Sigmoid colon (tissue), 7 donors: ENCODE results near the gene GPN3. TPM values are rescaled to one million over a fixed set of nuclear protein-coding genes. Genes with fewer than 3 reads are reported as not detected.
"Not testable (repeated sequence)": the region's sequence is repeated elsewhere in the genome, so short reads cannot be mapped to it uniquely, and the experiment has no call there.

Source experiments
- DNase-seq: peaks from one replicate; pipeline ENCODE4 v3.0.0-alpha.2; 2019
- H3K27ac ChIP-seq, 4 donors: fragments of 200-600 bp; sonication (generic); one replicate each; pipeline ENCODE4 v1.5.1; 2016 to 2019; ENCODE audit warnings: mild to moderate bottlenecking in 1 of 4
- H3K27me3 ChIP-seq, 3 donors: fragments of 200-600 bp; sonication (generic); one replicate each; pipeline ENCODE4 v1.5.1; 2019; ENCODE audit warnings: mild to moderate bottlenecking in 1 of 3
- H3K36me3 ChIP-seq, 4 donors: fragments of 200-600 bp; sonication (generic); one replicate each; pipeline ENCODE4 v1.5.1; 2016 to 2019
- H3K4me1 ChIP-seq, 4 donors: fragments of 200-600 bp; sonication (generic); one replicate each; pipeline ENCODE4 v1.5.1; 2017 to 2019
- H3K4me3 ChIP-seq, 4 donors: fragments of 200-600 bp; sonication (generic); one replicate each; pipeline ENCODE4 v1.5.1; 2017 to 2019; ENCODE audit warnings: mild to moderate bottlenecking in 2 of 4, moderate library complexity in 1 of 4
- H3K9me3 ChIP-seq, 4 donors: fragments of 200-600 bp in 3 of 4; sonication (generic) in 3 of 4; one replicate each; pipeline versions ENCODE4 v1.5.1 to v1.6.1; 2013 to 2019
- EP300 ChIP-seq, 4 donors: sonication (generic); formaldehyde crosslinking; IDR thresholded peaks; one replicate each; pipeline ENCODE4 v1.6.1; 2017; ENCODE audit warnings: antibody characterized with exemption in 4 of 4
- POLR2A ChIP-seq, 2 donors: fragments of 450-650 bp; IDR thresholded peaks; one replicate each; pipeline ENCODE4 v1.6.1; 2016; ENCODE audit warnings: antibody characterized with exemption in 2 of 2, mild to moderate bottlenecking in 2 of 2, moderate library complexity in 2 of 2
- POLR2AphosphoS5 ChIP-seq, 4 donors: sonication (generic); formaldehyde crosslinking; IDR thresholded peaks; one replicate each; pipeline ENCODE4 v1.6.1; 2017; ENCODE audit warnings: antibody characterized with exemption in 4 of 4
- WGBS, 2 donors: extraction: QIAGEN DNeasy Blood & Tissue Kit; methylation state at CpG; one replicate each; pipeline ENCODE4 v1.1.7; 2013; 5-methylcytosine and 5-hydroxymethylcytosine counted together
- intact Hi-C: fragments of 100-400 bp; cut with DNase I; formaldehyde crosslinking; loops from one replicate; pipeline ENCODE4 v1.15.1; 2023
- polyA plus RNA-seq, 3 donors: library from polyadenylated mRNA; stranded (reverse); fragments of 200-250 nt; gene quantifications; one replicate each; pipeline ENCODE4 v1.2.3, GENCODE V29; 2013
- total RNA-seq, 4 donors: library from RNA; depleted of rRNA; stranded (reverse); fragments of >200 nt; gene quantifications; one replicate each; pipeline ENCODE4 v1.1.0, GENCODE V29; 2016
- TF ChIP-seq, protein P1 (sequence below), 4 experiments: fragments of 450-650 bp in 3 of 4; fragments of 200-600 bp in 1 of 4; IDR thresholded peaks; one replicate each; pipeline ENCODE4 v1.5.1; 2016 to 2019; ENCODE audit warnings: antibody characterized with exemption in 4 of 4, mild to moderate bottlenecking in 3 of 4, moderate library complexity in 2 of 4
- donor health status: healthy with polysubstance abuse.
- donor health status: Bipolar disorder and iron deficiency.
- donor health status: healthy.

GPN3 gene
- total and polyA plus RNA-seq, 7 donors, result 12.6 to 22.8 (median 17.3) TPM

DNA sequence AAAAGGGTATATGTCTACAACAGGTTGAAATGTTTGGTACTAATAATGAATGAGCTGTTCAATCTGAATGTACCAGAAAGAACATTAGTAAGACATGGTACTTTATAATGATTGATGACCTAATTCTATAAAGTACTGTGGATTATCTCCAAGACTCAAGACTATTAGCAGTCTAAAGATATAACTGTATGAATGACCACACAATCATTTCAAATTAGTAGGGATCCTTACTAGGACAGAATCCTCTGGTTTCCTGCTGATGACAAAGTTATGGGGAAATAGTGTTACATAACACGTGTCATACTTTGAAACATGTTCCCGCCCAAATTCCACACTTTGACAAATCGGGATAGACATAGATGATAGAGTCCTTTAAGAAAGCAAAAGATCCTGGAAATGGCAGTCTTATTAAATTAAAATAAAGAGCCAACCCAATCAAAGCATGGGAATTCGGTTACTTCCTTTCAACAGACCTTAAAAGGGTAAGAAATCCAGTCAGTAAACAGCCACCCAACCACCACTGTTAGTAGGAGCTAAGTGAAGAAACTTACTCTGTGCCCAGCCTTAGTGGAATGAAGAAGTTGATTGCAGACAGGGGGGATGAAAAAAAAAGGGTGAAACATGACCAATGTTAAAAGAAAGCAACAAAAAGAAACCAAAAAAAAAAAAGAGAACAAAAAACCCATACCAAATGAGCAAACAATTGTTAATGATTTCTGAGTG is 31.1 kb upstream of the GPN3 start:
- Histone ChIP-seq H3K9me3 (no peaks in the 10 kb centered on the region), H3K36me3 (peaks cover 14 to 24% (median 16%) of the 10 kb centered on the region in 4 donors), H3K27ac (peak overlapping the region in 3 of 4 donors; percentile 19 to 52 (median 45)), H3K27me3 (no peaks in the 10 kb centered on the region), H3K4me1 (peaks cover 0 to 43% (median 27%) of the 10 kb centered on the region in 4 donors), H3K4me3 (no peak overlapping the region)
- intact Hi-C loops, result no loop called here
- DNase-seq, result no peak
- no peak for TF ChIP-seq EP300 (IDR thresholded peaks at IDR 0.05)
- TF ChIP-seq, protein P1, sequence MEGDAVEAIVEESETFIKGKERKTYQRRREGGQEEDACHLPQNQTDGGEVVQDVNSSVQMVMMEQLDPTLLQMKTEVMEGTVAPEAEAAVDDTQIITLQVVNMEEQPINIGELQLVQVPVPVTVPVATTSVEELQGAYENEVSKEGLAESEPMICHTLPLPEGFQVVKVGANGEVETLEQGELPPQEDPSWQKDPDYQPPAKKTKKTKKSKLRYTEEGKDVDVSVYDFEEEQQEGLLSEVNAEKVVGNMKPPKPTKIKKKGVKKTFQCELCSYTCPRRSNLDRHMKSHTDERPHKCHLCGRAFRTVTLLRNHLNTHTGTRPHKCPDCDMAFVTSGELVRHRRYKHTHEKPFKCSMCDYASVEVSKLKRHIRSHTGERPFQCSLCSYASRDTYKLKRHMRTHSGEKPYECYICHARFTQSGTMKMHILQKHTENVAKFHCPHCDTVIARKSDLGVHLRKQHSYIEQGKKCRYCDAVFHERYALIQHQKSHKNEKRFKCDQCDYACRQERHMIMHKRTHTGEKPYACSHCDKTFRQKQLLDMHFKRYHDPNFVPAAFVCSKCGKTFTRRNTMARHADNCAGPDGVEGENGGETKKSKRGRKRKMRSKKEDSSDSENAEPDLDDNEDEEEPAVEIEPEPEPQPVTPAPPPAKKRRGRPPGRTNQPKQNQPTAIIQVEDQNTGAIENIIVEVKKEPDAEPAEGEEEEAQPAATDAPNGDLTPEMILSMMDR (IDR thresholded peaks at IDR 0.05), result no peak
- TF ChIP-seq POLR2A (IDR thresholded peaks at IDR 0.05), result no peak
- no peak for TF ChIP-seq POLR2AphosphoS5 (IDR thresholded peaks at IDR 0.05)
- 62 to 71% methylated on average over 4 of the region's 4 CpGs for WGBS, 2 donors

DNA sequence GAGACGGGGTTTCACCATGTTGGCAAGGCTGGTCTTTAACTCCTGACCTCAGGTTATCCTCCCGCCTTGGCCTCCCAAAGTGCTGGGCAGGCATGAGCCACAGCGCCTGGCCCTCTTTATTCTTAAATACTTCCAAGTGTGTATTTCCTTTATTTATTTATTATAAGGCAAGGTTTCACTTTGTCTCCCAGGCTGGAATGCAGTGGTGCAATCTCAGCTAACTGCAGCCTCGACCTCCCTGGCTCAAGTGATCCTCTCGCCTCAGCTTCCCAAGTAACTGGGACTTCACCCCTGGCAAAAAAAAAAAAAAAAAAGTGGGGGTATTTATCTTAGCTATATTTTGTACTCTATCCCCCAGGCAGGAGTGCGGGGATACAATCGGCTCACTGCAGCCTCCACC is 7.4 kb upstream of the GPN3 start:
- H3K27me3 ChIP-seq, result no peaks in the 10 kb centered on the region
- intact Hi-C loops, result no loop called here
- no peak overlapping the region for H3K27ac ChIP-seq
- TF ChIP-seq, protein P1 (IDR thresholded peaks at IDR 0.05), result no peak
- TF ChIP-seq EP300 (IDR thresholded peaks at IDR 0.05) (no peak), POLR2AphosphoS5 (IDR thresholded peaks at IDR 0.05) (no peak), POLR2A (IDR thresholded peaks at IDR 0.05) (no peak)
- WGBS, 2 donors, result 93 to 94% methylated on average over 7 of the region's 7 CpGs
- no peaks in the 10 kb centered on the region for H3K9me3 ChIP-seq
- H3K4me1 ChIP-seq, result no peaks in the 10 kb centered on the region
- H3K4me3 ChIP-seq, result no peak overlapping the region
- H3K36me3 ChIP-seq, result peaks cover 0 to 6% (median 0%) of the 10 kb centered on the region in 4 donors
- no peak for DNase-seq

DNA sequence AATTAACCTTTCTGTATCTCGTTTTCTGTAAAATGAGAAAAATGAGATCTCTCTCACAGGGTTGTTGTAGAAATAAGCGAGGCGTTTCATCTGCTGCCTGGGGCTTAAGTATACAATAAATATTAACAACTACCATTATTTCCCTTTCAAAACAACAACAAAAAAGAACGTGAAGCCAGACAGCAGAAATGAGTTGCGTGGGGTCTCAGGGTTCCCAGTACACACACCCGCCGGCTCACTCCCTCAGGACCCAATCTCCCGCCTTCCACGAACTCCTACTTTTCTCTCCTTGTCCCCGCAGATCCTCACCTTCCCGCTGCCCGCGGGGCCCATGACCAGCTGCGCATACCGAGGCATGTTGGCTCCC is 227 bp downstream of the GPN3 start:
- no peak for DNase-seq
- H3K36me3 ChIP-seq, result peaks cover 0 to 16% (median 3%) of the 10 kb centered on the region in 4 donors
- WGBS, 2 donors, result 0% methylated on average over 15 of the region's 15 CpGs
- no peaks in the 10 kb centered on the region for H3K27me3 ChIP-seq
- TF ChIP-seq POLR2A (IDR thresholded peaks at IDR 0.05), result peak; percentile 77 to 89
- no peak for TF ChIP-seq POLR2AphosphoS5 (IDR thresholded peaks at IDR 0.05)
- TF ChIP-seq EP300 (IDR thresholded peaks at IDR 0.05), result no peak
- TF ChIP-seq, protein P1 (IDR thresholded peaks at IDR 0.05), result no peak
- intact Hi-C loops, result loop anchor here (1.0 to 5.0 kb wide), 3 partner anchors 33 to 419 kb away; no protein-coding TSS in a partner anchor
- no peaks in the 10 kb centered on the region for H3K9me3 ChIP-seq
- peaks cover 0 to 35% (median 23%) of the 10 kb centered on the region in 4 donors for H3K4me1 ChIP-seq
- peak overlapping the region; percentile 66 to 94 (median 78) for H3K4me3 ChIP-seq
- H3K27ac ChIP-seq, result peak overlapping the region; percentile 96 to 99 (median 98)

DNA sequence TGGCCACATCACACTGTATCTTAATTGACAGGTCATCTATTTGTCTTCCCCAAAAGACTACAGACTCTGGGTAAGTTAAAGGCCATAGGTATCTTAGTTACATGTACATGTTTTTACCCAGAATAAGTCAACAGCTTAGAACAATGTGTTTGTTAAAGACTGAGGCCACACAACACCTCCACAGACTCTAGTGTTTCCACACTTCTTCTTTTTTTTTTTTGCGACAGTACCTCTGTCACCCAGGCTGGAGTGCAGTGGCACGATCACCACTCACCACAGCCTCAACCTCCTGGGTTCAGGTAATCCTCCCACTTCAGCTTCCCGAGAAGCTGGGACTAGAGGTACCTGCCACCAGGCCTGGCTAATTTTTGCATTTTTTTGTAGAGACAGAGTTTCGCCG is 1.3 kb downstream of the GPN3 start:
- intact Hi-C loops, result loop anchor here (5.0 kb wide), 1 partner anchor 421 kb away; no protein-coding TSS in a partner anchor
- H3K36me3 ChIP-seq, result peaks cover 0 to 26% (median 3%) of the 10 kb centered on the region in 4 donors
- no peak overlapping the region for H3K27ac ChIP-seq
- H3K4me3 ChIP-seq, result peak overlapping the region in 2 of 4 donors; percentile 72 to 94
- TF ChIP-seq POLR2AphosphoS5 (IDR thresholded peaks at IDR 0.05) (no peak), EP300 (IDR thresholded peaks at IDR 0.05) (no peak), POLR2A (IDR thresholded peaks at IDR 0.05) (no peak)
- TF ChIP-seq, protein P1 (IDR thresholded peaks at IDR 0.05), result no peak
- no peak for DNase-seq
- H3K4me1 ChIP-seq, result peaks cover 0 to 35% (median 23%) of the 10 kb centered on the region in 4 donors
- H3K9me3 ChIP-seq, result no peaks in the 10 kb centered on the region
- 78 to 80% methylated on average over 5 of the region's 5 CpGs for WGBS, 2 donors
- H3K27me3 ChIP-seq, result no peaks in the 10 kb centered on the region

DNA sequence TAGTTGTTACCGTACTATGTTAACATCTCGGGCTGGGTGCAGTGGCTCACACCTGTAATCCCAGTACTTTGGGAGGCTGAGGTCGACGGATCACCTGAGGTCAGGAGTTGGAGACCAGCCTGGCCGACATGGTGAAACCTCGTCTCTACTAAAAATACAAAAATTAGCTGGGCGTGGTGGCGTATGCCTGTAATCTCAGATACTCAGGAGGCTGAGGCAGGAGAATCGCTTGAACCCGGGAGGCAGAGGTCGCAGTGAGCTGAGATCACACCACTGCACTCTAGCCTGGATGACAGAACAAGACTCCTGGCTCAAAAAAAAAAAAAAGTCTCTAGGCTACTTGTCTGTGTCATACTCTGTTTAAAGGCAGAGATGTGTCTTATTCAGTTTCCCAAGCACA is 2.3 kb downstream of the GPN3 start:
- not testable (repeated sequence) for H3K4me3 ChIP-seq, H3K27ac ChIP-seq
- intact Hi-C loops, result loop anchor here (5.0 kb wide), 1 partner anchor 422 kb away; no protein-coding TSS in a partner anchor

More for the DNA sequence above, 2.3 kb downstream of the GPN3 start:
- WGBS, 2 donors, result 93 to 94% methylated on average over 11 of the region's 11 CpGs
- H3K9me3 ChIP-seq, H3K27me3 ChIP-seq, DNase-seq: not testable (repeated sequence)
- peaks cover 0 to 35% (median 23%) of the 10 kb centered on the region in 4 donors for H3K4me1 ChIP-seq
- peaks cover 0 to 35% (median 4%) of the 10 kb centered on the region in 4 donors for H3K36me3 ChIP-seq
